HG03045 (cell line): ENCODE data around the gene CD36.

Source experiments
- ATAC-seq: cut with Tn5 transposase; IDR thresholded peaks from one replicate; pipeline ENCODE4 v1.9.1; 2021; ENCODE audit warnings: mild to moderate bottlenecking, moderate library complexity; ENCODE audit not compliant: unreplicated experiment

CD36 gene

DNA sequence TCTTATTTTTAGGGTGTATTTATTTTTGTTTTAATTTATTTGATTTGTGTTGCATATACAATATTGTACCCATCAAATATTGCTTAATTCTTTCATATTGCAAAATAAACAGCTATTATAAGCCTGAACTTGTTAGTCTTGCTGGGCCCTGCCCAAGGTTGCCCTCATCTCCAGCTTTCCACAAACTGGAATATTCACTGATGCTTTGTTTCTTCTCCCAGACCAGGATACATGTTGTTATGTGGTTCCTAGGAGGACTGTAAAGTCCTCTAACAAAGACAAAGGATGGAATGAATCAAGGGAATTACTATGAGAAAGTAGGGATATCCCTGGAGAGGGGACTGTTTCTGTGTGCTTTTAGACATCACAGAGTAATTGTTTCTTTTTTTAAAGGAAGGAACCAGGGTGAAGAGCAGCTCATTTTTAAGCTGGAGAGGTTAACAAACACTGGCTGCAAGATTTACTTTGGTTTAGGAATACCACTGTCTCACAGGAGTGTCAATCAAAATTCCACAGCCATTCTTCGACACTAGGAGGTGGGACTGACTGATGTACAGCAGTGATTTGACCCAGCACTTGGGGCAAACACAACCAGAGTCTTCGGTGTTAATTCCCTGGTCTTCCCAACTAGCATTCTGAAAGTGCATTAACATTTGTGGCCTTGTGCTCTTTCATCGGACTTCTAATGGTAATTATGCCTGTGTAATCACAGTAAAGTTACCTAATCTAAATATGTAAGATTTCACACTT lies 14.8 kb upstream of the CD36 start:
- ATAC-seq = no peak

DNA sequence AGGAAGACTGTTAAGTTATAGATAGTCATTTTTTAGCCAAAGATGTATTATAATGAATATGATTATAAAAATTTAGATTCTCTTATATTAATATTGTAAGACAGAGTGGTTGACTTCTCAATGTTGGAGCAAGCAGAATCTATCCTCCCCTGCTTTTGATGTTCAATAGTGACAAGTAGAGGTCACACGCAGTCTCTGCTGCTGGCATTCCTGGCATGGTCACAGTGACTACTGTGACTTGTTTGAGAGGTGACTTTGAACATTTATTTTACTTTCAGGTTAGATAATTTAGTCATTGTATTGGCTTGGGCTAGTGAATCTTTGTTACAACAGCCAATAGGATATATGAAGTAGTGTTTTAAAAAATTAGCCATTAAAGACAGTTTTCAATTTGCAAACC lies 13.7 kb upstream of the CD36 start:
- no peak for ATAC-seq

DNA sequence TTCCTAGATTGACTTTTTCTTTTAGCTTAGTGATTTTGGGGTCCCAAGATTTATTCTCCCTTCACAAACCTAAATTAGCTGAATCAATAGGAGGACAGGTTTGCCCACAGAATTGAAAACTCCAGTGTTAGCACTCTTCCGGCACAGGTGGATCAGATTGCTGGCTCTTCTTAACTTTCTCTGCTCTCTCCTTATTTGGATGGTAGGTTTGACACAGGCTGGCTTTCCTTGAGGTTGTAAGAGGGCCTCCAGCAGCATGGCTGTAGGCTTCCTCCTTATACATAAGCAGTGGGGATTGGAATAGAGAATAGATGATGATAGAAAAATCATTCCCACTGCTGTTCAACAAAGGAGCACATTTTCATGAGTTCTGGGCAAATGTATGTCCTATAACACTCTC lies 9.4 kb upstream of the CD36 start:
- no peak for ATAC-seq

DNA sequence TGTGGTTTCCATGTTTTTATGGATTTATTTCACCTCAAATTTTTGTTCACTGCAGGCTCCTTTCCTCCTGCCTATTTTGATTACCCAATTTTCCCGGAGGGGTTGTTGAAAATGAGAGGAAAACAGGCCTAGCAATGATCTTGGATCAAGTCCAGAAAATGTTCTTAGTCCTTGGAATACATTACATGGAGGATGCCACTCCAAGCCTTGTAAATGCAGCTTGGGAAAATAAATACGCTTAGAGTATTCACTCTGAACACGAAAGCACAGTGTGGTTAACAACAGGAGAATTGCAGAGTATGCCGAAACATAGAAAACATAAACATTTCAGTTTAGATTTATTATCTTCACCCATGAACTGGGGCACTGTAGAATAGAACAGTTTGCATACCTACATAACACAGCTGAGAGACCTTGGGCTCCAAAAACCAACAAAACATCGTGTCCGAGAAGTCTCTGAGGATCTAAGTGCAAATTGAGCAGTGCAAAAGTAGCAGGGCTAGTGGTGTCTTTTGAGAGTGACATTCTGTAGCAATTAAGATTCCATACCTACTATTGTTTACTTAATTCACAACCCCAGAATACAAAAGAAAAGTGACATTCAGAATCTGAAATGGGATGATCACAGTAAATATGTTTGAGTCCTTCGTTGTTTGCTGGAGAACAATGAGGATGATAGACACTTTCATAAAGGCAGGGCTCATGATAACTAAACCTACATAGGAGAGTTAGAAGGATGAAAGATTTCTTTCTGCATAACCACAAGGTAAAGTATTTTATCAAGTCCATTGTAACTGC lies 7.6 kb upstream of the CD36 start:
- no peak for ATAC-seq

DNA sequence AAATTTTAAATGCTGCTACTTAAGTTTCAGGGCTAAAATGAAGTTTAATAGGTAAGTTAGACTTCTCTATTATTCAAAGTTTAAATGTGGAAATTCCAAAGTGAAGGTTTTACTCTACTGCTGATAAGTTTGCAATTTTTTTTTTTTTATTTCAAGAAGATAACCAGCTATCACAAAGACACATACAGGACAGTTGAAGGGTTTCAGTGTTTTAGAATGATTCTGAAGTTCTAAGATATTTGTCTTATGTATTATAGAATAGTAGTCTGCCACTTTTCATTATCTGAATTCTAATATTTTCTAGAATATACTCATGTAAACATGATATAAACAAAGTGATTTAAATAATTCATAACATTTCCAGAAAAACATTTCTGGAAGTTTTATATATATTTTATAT lies 7.0 kb upstream of the CD36 start:
- no peak for ATAC-seq

DNA sequence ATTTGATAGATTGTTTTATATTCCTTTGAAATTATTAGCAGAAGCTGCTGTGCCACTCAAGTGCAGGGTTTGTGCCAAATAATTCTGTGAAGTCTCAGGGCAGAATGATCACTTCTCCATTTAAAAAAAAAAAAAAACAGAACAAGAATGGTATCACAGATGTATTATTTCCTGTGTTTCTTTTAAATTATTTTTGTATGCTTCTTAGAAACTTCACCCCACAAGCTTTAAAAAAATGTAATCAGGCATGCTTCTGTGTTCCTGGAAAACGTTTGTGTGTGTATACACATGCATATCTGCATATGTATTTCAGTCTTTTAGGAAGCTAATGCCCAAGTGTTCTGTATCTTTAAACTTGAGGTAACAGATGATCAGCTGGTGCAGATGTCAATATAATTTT lies 6.3 kb upstream of the CD36 start:
- ATAC-seq = no peak

DNA sequence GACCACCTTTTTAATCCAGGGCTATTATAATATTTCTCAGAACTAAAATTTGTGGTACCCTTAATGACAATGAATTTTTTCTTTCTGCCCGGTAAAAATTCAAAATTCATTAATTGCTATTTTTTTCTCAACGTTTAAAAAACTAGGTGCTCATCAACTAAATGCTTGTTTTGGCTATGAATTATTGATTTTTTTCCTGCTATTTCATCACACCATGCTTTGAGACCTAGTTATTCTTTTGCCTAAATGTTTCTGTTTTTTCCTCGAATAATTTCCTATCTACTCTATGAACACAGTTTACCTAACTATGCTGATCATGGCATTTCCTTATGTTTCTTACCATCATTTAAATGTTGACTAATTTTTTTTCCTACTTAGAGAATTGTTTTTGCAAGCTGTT lies 5.6 kb upstream of the CD36 start:
- ATAC-seq = no peak

DNA sequence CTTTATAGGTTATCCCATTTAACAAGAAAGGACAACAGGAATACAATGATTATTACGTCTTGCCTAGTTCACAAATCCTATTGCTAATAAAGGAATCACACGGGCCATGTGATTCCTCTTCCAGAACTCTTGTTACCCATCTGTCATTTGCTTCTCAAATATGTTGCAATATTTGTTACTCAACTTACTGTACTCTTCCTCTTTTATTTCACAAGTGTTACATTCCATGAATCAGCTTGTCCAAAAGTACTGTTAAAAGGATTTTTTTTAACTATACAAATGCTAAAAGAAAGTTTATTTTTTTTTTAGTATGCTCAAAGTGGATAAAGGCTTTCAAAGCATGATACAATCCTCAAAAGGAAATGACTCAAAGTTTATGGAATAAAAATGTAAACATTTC lies 3.9 kb upstream of the CD36 start:
- no peak for ATAC-seq

DNA sequence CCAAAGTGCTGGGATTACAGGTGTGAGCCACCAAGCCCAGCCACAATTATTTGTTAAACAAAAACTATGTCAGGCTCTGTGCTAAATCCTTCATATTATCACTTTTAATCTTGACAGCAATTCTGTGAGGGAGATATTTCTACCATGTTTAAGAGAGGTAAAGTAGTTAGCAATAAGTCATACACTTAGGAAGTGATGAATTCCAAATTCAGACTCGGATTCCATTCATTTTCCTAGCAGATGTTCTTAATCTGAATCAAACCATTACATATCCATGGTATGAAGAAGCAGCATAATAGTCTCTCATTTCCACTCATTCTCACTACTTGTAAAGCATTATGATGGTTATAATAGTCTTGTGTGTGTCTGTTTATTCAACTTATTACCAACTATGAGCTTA lies 2.9 kb upstream of the CD36 start:
- ATAC-seq = no peak

DNA sequence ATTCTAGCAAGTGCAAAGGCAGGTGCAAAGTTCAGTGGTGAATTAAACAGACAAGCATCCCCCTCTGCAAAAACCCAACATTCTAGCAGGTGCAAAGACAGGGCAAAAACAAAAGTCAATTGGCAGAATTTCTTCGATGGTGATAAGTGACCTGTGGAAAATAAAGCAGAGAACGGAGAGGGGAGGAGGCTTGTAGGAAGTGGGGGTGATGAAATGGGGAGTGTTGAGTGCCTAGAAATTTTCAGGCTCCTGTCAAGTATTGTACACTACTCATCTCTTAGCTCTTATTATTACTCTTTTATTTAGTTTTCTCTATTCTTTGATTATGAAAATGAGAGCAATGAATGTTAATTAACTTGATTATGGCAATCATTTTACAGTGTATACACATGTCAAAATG lies 2.4 kb upstream of the CD36 start:
- no peak for ATAC-seq

DNA sequence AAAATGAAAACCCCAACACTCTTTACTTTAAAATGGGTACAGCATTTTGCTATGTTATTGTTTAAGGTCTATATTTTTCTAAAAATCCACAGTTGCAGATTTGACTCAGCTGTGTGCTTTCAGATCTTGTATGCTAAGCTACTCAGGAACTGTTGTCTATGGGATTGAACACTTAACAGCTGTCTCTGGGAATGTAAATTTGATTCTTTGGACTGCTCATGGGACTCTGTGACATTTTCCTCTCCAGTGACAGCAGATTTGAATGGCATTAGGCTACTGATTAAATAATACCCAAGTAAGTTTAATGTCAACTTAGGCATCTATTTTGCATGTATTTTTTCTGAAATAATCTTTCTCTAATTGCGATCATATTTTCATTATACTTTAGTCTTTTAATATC lies 1.7 kb upstream of the CD36 start:
- ATAC-seq = no peak

DNA sequence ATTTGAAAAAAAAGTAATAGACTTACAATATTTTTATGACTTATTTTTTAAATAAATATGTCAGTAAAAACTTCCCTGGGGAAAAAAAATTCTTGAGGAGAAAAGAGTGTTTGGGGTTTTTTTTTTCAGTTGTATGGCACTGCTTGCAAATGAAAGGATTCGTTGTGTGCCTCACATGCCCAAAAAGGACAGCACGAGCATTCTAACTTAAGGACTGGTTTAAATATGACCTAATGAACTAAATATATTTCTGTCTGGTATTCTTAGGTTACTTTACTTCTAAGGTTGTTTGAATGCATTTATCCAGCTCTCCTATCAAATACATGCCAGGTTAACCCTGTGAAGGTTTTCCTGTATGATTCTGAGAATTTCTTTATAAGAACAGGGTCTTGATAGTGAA lies 988 bp upstream of the CD36 start:
- ATAC-seq = no peak

DNA sequence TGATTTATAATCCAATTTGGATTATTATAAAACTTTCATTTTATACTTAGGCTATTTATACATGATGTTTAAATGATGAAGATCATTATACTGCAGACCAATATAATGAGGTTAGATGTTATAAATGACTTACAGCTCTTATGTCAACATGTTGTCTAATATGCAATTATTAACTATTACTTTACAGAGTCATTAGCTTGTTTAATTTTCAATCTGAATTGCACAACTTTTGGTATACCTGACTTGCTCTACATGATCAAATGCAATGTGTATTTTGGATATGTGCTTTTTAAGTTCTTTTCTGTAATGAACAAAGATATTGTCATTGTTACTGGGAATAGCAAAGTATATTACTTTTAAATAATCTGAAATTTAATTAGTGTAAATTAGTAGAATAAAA lies 569 bp downstream of the CD36 start:
- ATAC-seq = no peak

DNA sequence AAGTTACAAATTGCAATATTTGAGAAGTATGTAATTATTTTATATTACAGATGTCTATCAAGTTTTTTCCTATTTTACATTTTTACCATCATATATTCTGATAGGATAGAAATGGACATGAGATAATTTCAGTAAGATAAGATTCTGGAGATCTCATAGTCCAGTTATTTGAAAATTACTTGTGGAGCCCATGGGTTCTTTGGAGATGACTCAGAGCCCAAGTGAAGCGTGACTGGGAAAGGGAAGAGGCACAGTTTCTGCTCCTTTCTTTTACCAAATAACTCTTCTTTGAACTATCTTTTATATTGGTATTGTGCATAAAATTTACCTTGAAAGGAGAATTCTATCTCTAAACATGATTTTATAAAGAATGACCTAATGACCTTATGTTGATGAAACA lies 2.4 kb downstream of the CD36 start:
- ATAC-seq = no peak

DNA sequence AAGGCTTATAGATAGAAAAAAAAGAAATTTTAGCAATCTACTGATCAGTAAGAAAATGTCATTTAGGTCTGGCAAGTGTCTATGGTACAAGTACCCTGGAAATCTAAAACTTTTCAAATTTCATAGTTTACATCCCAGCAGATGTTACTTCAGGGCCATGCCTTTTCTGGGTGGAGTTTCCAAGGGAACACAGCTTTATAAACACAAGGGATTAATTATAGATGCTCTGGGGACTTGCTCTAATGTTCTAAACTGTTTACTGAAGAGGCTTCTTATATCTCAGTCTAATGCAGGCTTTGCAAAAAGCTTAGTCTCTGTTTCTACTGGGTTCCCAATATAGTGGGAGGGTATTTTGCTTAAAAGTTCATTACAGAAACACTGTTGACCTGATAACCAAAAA lies 3.1 kb downstream of the CD36 start:
- no peak for ATAC-seq

DNA sequence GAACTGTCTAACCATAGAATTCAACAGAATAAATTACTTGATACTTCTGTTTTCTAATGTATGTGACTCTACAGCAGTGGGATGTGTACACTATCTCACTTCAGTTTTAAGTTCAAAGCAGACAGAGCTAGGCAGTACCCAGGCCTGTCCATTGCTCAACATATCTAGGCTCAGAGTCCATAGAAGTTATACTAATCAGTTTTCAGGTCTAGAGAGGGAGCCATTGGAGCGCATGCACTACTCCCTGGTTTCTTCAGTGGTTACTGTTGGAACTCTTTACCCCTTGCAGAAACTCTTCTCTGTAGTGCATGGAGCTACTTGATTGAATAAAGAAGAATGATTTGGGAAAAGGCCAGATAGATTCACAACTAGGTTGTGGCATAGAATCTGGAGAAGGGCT lies 4.4 kb downstream of the CD36 start:
- no peak for ATAC-seq

DNA sequence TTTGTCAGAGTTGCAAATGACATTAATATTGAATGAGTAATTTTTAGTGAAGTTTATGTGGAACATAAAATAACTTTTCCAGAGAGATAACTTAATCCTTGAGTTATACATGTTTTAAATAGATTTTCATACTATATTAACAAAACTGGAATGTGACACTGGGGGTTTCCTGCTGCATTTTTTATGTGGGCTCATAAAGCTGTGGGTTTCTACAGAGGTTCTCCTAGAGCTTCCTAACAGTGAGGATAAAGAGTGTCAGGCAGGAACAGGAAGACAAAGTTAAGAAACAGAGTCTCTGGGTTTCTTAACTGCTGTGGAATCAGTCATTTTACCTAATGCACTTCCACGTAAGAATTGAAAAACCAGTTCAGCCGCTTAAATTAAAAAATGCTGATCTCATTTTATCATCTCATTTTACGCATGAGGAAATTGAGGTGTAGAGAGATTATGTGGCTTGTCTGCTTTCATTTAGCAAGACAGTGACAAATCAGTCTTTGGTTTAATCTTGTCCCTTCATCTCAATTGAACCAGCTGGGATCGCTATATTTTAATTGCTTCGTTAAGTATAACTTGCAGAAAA lies 5.0 kb downstream of the CD36 start:
- ATAC-seq = no peak

DNA sequence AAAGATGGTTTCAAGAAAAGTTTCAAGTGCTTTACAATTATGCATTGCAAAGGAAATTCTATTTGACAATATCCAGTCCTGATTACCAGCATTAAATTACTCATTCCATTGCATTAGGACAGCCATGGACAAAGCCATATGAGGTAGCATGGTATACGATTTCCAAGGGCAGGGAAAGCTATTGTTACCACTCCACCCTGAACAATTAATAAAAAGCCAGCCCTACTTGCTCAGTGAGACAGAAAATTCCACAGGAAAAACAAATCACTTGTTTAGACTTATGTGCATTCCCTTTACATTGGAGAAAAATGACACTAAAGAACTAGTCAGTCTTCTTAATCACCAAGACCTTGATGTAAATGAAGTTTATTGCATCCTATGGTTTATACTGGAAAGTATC lies 5.6 kb downstream of the CD36 start:
- no peak for ATAC-seq

DNA sequence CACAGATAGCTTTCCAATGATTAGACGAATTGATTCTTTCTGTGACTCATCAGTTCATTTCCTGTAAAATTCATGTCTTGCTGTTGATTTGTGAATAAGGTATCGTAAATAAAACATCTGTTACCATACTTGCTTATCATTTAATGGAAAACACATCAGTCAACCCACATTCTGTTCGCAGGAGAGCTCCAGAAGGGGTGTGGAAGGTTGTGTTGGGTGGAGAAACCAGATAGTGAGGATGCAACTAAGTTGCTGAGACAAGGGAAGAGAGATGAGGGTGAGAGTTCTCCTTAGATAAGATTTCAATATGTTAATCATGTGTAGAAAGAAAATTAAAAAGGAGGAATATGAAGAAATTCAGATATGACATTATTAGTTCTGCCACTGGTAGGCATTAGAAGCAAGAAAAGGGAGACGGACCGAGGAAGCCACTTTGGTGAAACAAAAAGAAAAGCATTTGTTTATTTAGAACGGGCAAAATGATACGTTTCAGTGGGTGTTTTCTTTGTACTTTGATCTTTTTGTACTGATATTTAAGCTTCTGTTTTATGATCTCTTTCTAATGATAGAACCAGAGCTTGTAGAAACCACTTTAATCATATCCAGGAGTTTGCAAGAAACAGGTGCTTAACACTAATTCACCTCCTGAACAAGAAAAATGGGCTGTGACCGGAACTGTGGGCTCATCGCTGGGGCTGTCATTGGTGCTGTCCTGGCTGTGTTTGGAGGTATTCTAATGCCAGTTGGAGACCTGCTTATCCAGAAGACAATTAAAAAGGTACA lies 7.8 kb downstream of the CD36 start:
- no peak for ATAC-seq

DNA sequence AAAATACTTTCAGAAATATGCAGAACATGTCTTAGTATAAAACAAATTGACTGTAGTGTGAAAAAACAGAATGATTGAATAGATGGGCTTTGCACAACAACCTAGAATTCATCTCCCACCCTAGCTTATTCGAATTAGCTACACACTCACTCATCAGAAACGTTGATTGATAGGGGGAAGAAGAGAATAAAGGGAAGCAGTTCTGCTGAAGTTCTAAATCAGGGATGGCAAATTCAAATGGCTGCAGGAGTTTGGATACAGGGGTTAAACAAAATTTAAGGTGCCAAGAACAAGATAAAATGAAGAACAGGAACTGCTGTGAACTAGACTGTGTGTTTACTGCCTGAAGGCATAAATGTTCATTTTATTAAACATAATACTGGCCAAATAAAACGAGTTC lies 9.0 kb downstream of the CD36 start:
- no peak for ATAC-seq

DNA sequence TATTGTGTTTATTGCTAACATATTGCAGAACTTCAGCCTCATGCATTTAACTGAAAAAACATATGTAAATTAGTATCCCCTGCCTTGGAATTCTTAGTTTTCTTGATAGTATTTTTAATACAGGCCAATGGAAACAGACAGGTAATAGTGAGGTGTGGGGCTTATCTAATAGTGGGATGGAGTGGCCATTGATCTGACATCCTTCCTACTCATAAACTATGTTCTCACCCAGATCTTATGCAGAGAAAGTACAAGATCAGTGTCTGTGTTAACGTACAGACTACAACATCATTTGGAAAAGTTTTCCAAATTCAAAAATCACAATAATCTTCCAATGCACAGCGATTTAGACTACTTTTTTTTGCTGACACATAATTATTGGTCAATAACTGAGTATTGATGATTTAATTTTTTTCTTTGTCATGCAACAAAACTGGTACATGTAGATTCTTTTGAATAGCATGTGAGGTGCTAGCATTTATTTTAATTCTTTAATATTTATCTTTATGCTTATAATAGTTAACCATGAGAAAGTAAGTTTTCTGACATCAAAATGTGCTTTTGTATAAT lies 9.7 kb downstream of the CD36 start:
- no peak for ATAC-seq
